Gastrocnemius medialis (tissue), 4 donors: ENCODE measurements around the gene PARD6G.
A peak's percentile ranks its signal among the peaks of the same experiment; 100 is the strongest.

Experiments used
- CTCF ChIP-seq, 5 experiments: fragments of 450-650 bp in 3 of 5; fragments of 200-600 bp in 2 of 5; sonication (generic) in 2 of 5; IDR thresholded peaks in 4 of 5; conservative IDR thresholded peaks in 1 of 5; 1 replicate in 4 of 5; 2 replicates in 1 of 5; pipeline ENCODE4 v1.5.1; 2016 to 2019; ENCODE audit warnings: antibody characterized with exemption in 5 of 5, mild to moderate bottlenecking in 3 of 5, moderate library complexity in 3 of 5
- POLR2A ChIP-seq, 2 donors: fragments of 450-650 bp; IDR thresholded peaks; one replicate each; pipeline ENCODE4 v1.6.1; 2017; ENCODE audit warnings: antibody characterized with exemption in 2 of 2, mild to moderate bottlenecking in 2 of 2, moderate library complexity in 2 of 2

DNA sequence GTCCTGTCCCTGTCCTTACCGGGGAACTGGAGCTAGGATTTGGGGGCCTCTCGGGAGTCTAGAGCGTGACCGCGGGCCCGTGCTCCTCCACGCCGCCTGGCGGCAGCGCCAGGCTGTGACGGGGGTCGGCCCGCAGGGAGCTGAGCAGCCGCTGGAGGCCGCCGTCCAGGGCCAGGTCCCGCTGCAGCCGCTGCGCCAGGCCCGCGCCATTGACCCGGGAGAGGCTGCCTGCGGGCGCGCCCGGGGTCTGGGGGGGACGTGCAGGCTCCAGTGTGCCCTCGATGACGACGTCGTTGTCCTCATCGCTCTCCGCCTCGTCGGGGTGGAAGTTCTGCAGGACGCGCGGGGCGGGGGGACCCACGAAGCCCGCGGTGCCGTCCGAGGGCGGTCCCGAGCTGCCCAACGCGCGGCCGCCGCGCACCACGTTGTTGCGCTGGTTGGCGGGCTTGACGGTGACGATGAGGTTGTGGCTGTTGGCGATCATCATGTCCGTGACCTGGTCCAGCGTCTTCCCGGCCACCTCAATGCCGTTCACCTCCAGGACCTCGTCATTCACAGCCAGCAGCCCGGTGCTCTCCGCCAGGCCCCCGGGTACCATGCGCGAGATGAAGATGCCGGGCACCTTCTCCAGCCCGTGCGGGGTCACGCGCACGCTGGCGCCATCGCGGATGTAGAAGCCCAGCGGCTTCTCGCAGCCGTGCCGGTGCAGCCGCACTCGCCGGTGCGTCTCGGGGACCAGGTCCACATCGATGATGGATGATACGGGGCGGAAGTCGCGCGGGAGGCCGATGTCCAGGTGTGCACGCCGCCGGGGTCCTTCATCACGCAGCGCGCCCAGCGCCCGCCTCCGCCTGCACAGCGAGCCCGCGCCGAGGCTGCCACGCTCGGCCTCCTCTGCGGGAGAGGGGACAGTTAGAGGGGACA, 87.3 kb downstream of the PARD6G start:
- TF ChIP-seq CTCF (IDR thresholded peaks at IDR 0.05 in 4 of 5, conservative IDR thresholded peaks at IDR 0.05 in 1 of 5) (peak in 2 of 5 experiments; percentile 18 to 30), POLR2A (IDR thresholded peaks at IDR 0.05) (no peak)
